HepG2 (cell line): ENCODE measurements around the gene SLC44A4. TPM values are rescaled to one million over a fixed set of nuclear protein-coding genes. Genes with fewer than 3 reads are reported as not detected.
A peak's percentile ranks its signal among the peaks of the same experiment; 100 is the strongest.

Experiments used
- CREM ChIP-seq, 2 experiments: sonication (generic) in 1 of 2; formaldehyde crosslinking in 1 of 2; IDR thresholded peaks; 2 replicates each; pipeline versions ENCODE4 v1.4.0 to v1.6.1; 2016 to 2020; ENCODE audit warnings: antibody characterized with exemption in 1 of 2, mild to moderate bottlenecking in 1 of 2, missing genetic modification reagents in 1 of 2
- ETV6 ChIP-seq: sonication (generic); formaldehyde crosslinking; conservative IDR thresholded peaks from 2 replicates; pipeline ENCODE4 v1.4.0; 2020; ENCODE audit warnings: missing genetic modification reagents
- NFKB2 ChIP-seq: sonication (generic); formaldehyde crosslinking; IDR thresholded peaks from 2 replicates; pipeline ENCODE4 v1.4.0; 2020; ENCODE audit warnings: missing genetic modification reagents, borderline replicate concordance
- RFXAP ChIP-seq: sonication (generic); formaldehyde crosslinking; IDR thresholded peaks from 2 replicates; pipeline ENCODE4 v1.4.0; 2020; ENCODE audit warnings: missing genetic modification reagents, borderline replicate concordance
- TCF7L2 ChIP-seq: IDR thresholded peaks from 2 replicates; pipeline ENCODE4 v1.6.1; 2011; ENCODE audit warnings: mild to moderate bottlenecking, low read depth, low read length, moderate library complexity
- XBP1 ChIP-seq: sonication (generic); formaldehyde crosslinking; IDR thresholded peaks from 2 replicates; pipeline ENCODE4 v1.5.0; 2020; ENCODE audit warnings: missing genetic modification reagents
- ZNF547 ChIP-seq: sonication (generic); formaldehyde crosslinking; IDR thresholded peaks from 2 replicates; pipeline ENCODE4 v1.5.1; 2020; ENCODE audit warnings: mild to moderate bottlenecking, missing genetic modification reagents
- ZNF629 ChIP-seq: sonication (generic); formaldehyde crosslinking; conservative IDR thresholded peaks from 2 replicates; pipeline ENCODE4 v1.5.0; 2020; ENCODE audit warnings: missing genetic modification reagents
- ZNF781 ChIP-seq: sonication (generic); formaldehyde crosslinking; IDR thresholded peaks from 2 replicates; pipeline ENCODE4 v1.5.1; 2020; ENCODE audit warnings: borderline replicate concordance, mild to moderate bottlenecking, missing genetic modification reagents; ENCODE audit errors: not compliant biosample characterization
- polyA plus RNA-seq, 8 experiments: library from polyadenylated mRNA; depleted of rRNA in 3 of 8; stranded (reverse) in 7 of 8; unstranded in 1 of 8; fragments of >200 nt; fragmentation: Illumina TruSeq in 4 of 8; extraction: Trizol in 4 of 8; gene quantifications; 2 replicates each; pipeline versions ENCODE4 v1.2.1 to v1.2.3, GENCODE V29; 2011 to 2016; ENCODE audit warnings: low read depth in 4 of 8, missing spikeins in 1 of 8, mixed read lengths in 1 of 8; ENCODE audit not compliant: insufficient read depth in 1 of 8
- total RNA-seq, 5 experiments: library from RNA; depleted of rRNA; stranded (reverse); fragments of >200 nt; fragmentation: Illumina TruSeq; extraction: Trizol; gene quantifications; 2 replicates each; pipeline ENCODE4 v1.2.3, GENCODE V29; 2016; ENCODE audit warnings: low read depth in 1 of 5
- TF ChIP-seq, protein P1 (sequence below): sonication (generic); formaldehyde crosslinking; IDR thresholded peaks from 2 replicates; pipeline ENCODE4 v1.8.0; 2022; ENCODE audit warnings: mild to moderate bottlenecking, missing genetic modification reagents; ENCODE audit not compliant: insufficient replicate concordance
- TF ChIP-seq, protein P2 (sequence below): sonication (generic); formaldehyde crosslinking; IDR thresholded peaks from 2 replicates; pipeline ENCODE4 v1.4.0; 2020; ENCODE audit warnings: mild to moderate bottlenecking, missing genetic modification reagents
- TF ChIP-seq, protein P3 (sequence below): sonication (generic); formaldehyde crosslinking; IDR thresholded peaks from 2 replicates; pipeline ENCODE4 v1.5.0; 2020; ENCODE audit warnings: mild to moderate bottlenecking, missing genetic modification reagents
- TF ChIP-seq, protein P4 (sequence below): sonication (generic); formaldehyde crosslinking; IDR thresholded peaks from 2 replicates; pipeline ENCODE4 v1.5.0; 2020; ENCODE audit warnings: mild to moderate bottlenecking, missing genetic modification reagents
- TF ChIP-seq, protein P5 (sequence below): IDR thresholded peaks from 2 replicates; pipeline ENCODE4 v1.6.1; 2016
- TF ChIP-seq, protein P6 (sequence below): sonication (generic); formaldehyde crosslinking; IDR thresholded peaks from 2 replicates; pipeline ENCODE4 v1.4.0; 2020; ENCODE audit warnings: missing genetic modification reagents

SLC44A4 gene
- total and polyA plus RNA-seq, 2 of the 13 experiments (the other 11 are each of a cell fraction or from before 2014, with no cell fraction given) = 3.5 to 5.9 TPM

DNA sequence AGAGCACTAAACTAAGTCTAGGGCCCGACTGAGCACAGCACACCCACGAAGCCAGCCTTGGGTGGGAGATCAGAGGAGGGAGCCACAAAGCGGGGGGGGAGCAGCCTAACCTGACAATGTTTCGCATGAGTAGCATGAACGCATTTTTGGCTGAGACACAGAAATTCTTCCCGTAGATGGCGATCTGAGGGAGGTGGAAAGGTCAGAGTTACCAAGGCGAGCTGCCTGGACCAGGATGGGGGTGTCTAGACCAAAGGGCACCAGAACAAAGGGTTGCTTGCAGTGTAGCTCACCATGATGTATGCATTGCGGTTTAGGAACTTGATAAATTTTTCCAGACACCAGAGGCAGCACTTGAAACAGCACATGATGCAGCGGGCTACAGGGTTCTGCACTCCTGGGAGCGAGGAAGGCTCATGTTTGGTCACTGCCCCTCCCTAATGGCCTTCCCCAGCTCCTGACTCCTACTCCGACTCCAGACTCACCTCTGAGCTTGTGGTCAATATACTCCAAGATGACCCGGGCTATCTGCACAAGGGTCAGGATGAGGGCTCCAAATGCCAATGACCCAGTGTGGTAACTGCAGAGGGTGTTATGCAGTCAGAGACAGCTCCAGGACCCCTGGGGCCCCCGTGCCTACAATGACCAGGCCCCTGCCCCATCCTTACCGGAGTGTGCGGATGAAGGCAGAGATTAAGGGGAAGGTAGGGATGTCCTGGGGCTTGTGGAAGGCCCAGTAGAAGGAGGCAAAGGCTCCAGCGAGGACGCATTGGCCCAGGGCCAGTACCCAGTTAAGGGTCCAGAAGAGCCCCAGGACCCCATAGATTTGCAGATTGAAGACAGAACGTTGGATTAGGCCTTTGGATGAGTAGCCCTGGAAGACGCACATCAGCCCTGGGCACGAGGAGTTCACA lies 13.3 kb downstream of the SLC44A4 start (continued):
- TF ChIP-seq, protein P1, sequence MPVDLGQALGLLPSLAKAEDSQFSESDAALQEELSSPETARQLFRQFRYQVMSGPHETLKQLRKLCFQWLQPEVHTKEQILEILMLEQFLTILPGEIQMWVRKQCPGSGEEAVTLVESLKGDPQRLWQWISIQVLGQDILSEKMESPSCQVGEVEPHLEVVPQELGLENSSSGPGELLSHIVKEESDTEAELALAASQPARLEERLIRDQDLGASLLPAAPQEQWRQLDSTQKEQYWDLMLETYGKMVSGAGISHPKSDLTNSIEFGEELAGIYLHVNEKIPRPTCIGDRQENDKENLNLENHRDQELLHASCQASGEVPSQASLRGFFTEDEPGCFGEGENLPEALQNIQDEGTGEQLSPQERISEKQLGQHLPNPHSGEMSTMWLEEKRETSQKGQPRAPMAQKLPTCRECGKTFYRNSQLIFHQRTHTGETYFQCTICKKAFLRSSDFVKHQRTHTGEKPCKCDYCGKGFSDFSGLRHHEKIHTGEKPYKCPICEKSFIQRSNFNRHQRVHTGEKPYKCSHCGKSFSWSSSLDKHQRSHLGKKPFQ (CRISPR knock-in tag) = no peak
- TF ChIP-seq ETV6 = 0 out of 2 replicates have a peak, but pooled peaks have one; percentile 49
- TF ChIP-seq TCF7L2 = peak; percentile 87
- no peak for TF ChIP-seq XBP1 (CRISPR knock-in tag)
- peak; percentile 57; the same call in 1 of the 2 replicates for TF ChIP-seq NFKB2 (CRISPR knock-in tag)
- TF ChIP-seq ZNF629 (CRISPR knock-in tag) = no peak; the same call in 1 of the 2 replicates
- TF ChIP-seq, protein P2, sequence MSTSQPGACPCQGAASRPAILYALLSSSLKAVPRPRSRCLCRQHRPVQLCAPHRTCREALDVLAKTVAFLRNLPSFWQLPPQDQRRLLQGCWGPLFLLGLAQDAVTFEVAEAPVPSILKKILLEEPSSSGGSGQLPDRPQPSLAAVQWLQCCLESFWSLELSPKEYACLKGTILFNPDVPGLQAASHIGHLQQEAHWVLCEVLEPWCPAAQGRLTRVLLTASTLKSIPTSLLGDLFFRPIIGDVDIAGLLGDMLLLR (CRISPR knock-in tag) = peak; percentile 38; the same call in 1 of the 2 replicates
- TF ChIP-seq, protein P3, sequence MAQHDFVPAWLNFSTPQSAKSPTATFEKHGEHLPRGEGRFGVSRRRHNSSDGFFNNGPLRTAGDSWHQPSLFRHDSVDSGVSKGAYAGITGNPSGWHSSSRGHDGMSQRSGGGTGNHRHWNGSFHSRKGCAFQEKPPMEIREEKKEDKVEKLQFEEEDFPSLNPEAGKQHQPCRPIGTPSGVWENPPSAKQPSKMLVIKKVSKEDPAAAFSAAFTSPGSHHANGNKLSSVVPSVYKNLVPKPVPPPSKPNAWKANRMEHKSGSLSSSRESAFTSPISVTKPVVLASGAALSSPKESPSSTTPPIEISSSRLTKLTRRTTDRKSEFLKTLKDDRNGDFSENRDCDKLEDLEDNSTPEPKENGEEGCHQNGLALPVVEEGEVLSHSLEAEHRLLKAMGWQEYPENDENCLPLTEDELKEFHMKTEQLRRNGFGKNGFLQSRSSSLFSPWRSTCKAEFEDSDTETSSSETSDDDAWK = no peak
- peak; percentile 89 for TF ChIP-seq CREM (IDR thresholded peaks at IDR 0.05)
- TF ChIP-seq CREM (CRISPR knock-in tag; IDR thresholded peaks at IDR 0.05) = no peak
- TF ChIP-seq ZNF781 = peak; percentile 74
- TF ChIP-seq, protein P4, sequence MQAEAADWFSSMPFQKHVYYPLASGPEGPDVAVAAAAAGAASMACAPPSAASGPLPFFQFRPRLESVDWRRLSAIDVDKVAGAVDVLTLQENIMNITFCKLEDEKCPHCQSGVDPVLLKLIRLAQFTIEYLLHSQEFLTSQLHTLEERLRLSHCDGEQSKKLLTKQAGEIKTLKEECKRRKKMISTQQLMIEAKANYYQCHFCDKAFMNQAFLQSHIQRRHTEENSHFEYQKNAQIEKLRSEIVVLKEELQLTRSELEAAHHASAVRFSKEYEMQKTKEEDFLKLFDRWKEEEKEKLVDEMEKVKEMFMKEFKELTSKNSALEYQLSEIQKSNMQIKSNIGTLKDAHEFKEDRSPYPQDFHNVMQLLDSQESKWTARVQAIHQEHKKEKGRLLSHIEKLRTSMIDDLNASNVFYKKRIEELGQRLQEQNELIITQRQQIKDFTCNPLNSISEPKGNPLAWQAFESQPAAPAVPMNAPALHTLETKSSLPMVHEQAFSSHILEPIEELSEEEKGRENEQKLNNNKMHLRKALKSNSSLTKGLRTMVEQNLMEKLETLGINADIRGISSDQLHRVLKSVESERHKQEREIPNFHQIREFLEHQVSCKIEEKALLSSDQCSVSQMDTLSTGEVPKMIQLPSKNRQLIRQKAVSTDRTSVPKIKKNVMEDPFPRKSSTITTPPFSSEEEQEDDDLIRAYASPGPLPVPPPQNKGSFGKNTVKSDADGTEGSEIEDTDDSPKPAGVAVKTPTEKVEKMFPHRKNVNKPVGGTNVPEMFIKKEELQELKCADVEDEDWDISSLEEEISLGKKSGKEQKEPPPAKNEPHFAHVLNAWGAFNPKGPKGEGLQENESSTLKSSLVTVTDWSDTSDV (CRISPR knock-in tag) = no peak
- TF ChIP-seq RFXAP (CRISPR knock-in tag) = peak; percentile 89; the same call in 1 of the 2 replicates
- peak; percentile 64 for TF ChIP-seq ZNF547 (CRISPR knock-in tag)
- TF ChIP-seq, protein P5, sequence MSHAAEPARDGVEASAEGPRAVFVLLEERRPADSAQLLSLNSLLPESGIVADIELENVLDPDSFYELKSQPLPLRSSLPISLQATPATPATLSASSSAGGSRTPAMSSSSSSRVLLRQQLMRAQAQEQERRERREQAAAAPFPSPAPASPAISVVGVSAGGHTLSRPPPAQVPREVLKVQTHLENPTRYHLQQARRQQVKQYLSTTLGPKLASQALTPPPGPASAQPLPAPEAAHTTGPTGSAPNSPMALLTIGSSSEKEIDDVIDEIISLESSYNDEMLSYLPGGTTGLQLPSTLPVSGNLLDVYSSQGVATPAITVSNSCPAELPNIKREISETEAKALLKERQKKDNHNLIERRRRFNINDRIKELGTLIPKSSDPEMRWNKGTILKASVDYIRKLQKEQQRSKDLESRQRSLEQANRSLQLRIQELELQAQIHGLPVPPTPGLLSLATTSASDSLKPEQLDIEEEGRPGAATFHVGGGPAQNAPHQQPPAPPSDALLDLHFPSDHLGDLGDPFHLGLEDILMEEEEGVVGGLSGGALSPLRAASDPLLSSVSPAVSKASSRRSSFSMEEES = peak; percentile 94
- TF ChIP-seq, protein P6, sequence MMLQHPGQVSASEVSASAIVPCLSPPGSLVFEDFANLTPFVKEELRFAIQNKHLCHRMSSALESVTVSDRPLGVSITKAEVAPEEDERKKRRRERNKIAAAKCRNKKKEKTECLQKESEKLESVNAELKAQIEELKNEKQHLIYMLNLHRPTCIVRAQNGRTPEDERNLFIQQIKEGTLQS = peak; percentile 52; the same call in 1 of the 2 replicates
